ENCODE results near the gene SOCS7.

GRCh38 chr17:38430822-38431221 lies 79.2 kb downstream of the SOCS7 start:
- TF ChIP-seq REST (IDR thresholded peaks at IDR 0.05; ENCODE audit: unreplicated experiment) (no peak), CTCF (conservative IDR thresholded peaks at IDR 0.05; ENCODE audit: low read depth in 2 of 2) (no peak), POLR2AphosphoS5 (IDR thresholded peaks at IDR 0.05; ENCODE audit: low read depth) (no peak), EZH2phosphoT487 (IDR thresholded peaks at IDR 0.05; ENCODE audit: unreplicated experiment) (no peak), EZH2 (IDR thresholded peaks at IDR 0.05; ENCODE audit: low read depth, unreplicated experiment) (no peak), STAT1 (IDR thresholded peaks at IDR 0.05; ENCODE audit: unreplicated experiment) (no peak), ZNF331 (CRISPR knock-in tag; IDR thresholded peaks at IDR 0.05; ENCODE audit: low read depth) (no peak), CREB1 (CRISPR knock-in tag; IDR thresholded peaks at IDR 0.05; ENCODE audit: low read depth) (no peak), ZNF462 (CRISPR knock-in tag; IDR thresholded peaks at IDR 0.05) (no peak), NANOG (IDR thresholded peaks at IDR 0.05; ENCODE audit: borderline replicate concordance) (no peak), ETS1 (IDR thresholded peaks at IDR 0.05) (no peak), JUNB (IDR thresholded peaks at IDR 0.05; ENCODE audit: unreplicated experiment) (no peak)
